HCT116 (cell line): ENCODE data around the gene PCCB. TPM values are rescaled to one million over a fixed set of nuclear protein-coding genes. Genes with fewer than 3 reads are reported as not detected.

ENCODE experiments used
- total RNA-seq: library from RNA; stranded (reverse); gene quantifications from one replicate; pipeline ENCODE4 v1.2.1, GENCODE V29; 2021; ENCODE audit not compliant: unreplicated experiment

Gene PCCB
- total RNA-seq, 1 experiment from 2014 or later = 48.9 TPM

Other genes starting within 250 kb of the PCCB start
- gene MSL2, start 54.0 kb upstream of the PCCB start, total RNA-seq = 34.8 TPM